NB4 (cell line): Measurements from ENCODE around the gene NDRG4.

ENCODE experiments used
- DNase-seq: peaks from one replicate; pipeline ENCODE4 v3.0.0; 2010; ENCODE audit warnings: low read depth
- H3K4me3 ChIP-seq: one replicate; pipeline ENCODE4 v1.5.1; 2011; ENCODE audit warnings: mild to moderate bottlenecking, low read depth, low read length, moderate library complexity
- MYC ChIP-seq: IDR thresholded peaks from 2 replicates; pipeline ENCODE4 v1.6.1; 2011; ENCODE audit warnings: low read depth, low read length
- POLR2A ChIP-seq: IDR thresholded peaks from 2 replicates; pipeline ENCODE4 v1.6.1; 2011; ENCODE audit warnings: mild to moderate bottlenecking; ENCODE audit not compliant: insufficient read length; ENCODE audit errors: extremely low read depth
- TF ChIP-seq, protein P1 (sequence below): IDR thresholded peaks from 2 replicates; pipeline ENCODE4 v1.6.1; 2011; ENCODE audit warnings: low read depth, low read length
- TF ChIP-seq, protein P2 (sequence below): IDR thresholded peaks from one replicate; pipeline ENCODE4 v1.5.1; 2012; ENCODE audit warnings: low read depth, low read length

The NDRG4 gene

DNA sequence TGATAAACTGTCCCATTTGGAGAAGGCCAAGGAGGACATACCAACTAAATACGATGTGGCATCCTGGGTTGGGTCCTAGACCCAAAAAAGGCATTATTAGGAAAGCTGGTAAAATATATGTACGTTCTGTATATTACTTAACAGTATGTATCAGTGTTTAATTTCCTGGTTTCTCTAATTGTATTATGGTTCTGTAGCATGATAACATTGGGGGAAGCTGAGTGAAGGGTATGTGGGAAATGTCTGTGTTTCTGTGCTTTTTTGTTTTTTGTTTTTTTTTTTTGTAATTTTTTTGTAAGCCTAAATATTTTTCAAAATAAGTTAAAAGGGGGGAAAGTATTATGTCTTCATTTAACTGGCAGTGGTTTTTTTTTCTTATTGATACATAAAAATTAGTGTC is 21.5 kb upstream of the NDRG4 start:
- TF ChIP-seq MYC: no peak
- TF ChIP-seq, protein P1, sequence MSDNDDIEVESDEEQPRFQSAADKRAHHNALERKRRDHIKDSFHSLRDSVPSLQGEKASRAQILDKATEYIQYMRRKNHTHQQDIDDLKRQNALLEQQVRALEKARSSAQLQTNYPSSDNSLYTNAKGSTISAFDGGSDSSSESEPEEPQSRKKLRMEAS: no peak
- TF ChIP-seq POLR2A: no peak
- TF ChIP-seq, protein P2, sequence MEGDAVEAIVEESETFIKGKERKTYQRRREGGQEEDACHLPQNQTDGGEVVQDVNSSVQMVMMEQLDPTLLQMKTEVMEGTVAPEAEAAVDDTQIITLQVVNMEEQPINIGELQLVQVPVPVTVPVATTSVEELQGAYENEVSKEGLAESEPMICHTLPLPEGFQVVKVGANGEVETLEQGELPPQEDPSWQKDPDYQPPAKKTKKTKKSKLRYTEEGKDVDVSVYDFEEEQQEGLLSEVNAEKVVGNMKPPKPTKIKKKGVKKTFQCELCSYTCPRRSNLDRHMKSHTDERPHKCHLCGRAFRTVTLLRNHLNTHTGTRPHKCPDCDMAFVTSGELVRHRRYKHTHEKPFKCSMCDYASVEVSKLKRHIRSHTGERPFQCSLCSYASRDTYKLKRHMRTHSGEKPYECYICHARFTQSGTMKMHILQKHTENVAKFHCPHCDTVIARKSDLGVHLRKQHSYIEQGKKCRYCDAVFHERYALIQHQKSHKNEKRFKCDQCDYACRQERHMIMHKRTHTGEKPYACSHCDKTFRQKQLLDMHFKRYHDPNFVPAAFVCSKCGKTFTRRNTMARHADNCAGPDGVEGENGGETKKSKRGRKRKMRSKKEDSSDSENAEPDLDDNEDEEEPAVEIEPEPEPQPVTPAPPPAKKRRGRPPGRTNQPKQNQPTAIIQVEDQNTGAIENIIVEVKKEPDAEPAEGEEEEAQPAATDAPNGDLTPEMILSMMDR: no peak
- H3K4me3 ChIP-seq: no peak overlapping the region
- no peak for DNase-seq

DNA sequence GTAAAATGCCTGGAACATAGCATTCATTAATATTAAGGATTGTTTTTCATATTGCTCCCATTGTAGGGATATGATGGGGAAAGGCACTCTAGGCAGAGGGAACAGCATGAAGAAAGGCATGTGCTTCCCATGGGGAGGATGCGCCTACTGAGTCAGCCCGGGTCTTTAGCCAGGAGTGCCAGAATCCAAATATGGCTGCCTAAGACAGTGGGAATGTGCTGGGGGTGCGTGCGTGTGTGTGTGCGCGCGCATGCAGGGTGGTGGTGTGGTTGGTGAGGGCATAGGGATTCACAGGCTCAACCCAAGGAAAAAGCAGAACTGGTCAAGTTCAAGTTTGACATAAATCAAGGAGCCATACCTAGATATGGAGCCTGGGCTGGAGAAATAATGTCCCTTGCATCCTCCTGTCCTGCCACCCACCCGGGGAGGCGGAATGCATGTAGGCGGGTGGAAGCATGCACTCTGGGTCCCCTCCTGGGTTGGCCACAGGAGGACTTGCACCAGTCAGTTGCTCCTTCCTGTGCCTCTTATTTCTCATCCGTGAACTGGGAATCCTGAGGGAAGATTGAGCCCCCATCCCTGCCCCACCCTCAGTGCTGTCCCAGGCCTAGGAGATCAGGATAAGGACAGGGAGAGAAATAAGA is 18.6 kb upstream of the NDRG4 start:
- TF ChIP-seq, protein P2: no peak
- TF ChIP-seq POLR2A (no peak), MYC (no peak)
- no peak for DNase-seq
- no peak overlapping the region for H3K4me3 ChIP-seq

DNA sequence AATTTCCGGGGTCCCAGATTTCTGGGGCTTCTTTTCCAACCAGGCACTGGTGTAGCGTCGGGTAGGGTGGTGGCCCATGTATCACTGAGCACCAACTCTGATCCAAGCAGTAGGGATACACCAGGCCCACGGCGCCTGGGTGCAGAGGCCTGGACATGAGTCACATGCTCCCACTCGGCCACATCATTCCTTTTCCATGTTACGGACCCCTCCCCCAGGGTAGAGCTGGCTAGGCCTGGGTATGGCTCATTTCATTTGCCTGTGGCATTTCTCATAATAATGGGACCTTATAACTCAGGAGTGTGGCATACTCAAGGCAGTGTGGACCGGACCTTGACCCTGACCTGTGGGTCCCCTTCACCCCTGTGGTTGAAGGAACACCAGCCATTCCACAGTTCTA is 18.0 kb upstream of the NDRG4 start:
- no peak for DNase-seq
- H3K4me3 ChIP-seq: no peak overlapping the region
- TF ChIP-seq MYC (no peak), POLR2A (no peak)
- TF ChIP-seq, protein P2: no peak
- TF ChIP-seq, protein P1: no peak

DNA sequence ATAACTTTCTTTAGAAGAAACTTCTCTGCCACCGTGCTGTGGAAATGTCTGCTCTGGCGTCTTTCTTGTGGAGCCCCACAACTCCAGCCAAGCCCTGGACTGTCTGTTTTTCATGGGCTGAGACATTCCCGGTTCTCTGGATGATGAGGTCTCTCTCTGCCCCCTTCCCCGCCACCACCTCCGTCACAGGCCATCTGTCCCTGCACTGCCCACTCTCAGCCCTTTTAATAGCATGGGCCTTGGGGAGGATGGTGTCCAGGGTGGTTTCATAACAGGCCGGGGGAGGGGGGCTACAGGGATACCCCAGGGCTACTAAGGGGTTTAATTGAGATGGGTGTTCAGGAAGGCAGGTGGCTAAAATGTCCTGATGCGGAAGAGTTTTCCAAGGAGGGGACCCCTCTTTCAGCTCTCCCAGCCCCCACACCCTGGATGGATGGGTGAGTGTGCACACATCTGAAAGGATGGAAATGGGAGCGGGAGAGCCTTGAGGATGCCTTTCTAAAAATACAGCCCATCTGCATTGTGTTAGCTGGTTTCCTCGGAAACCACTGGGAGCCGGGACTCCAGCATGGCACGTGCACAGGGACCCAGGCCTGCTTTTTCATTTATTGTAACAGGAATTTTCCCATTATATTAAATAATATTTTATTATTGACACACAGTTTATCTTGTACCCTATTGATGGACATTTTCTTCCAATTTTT is 14.6 kb upstream of the NDRG4 start:
- DNase-seq: no peak
- no peak overlapping the region for H3K4me3 ChIP-seq
- TF ChIP-seq, protein P2: no peak
- TF ChIP-seq, protein P1: no peak
- TF ChIP-seq MYC (no peak), POLR2A (no peak)

DNA sequence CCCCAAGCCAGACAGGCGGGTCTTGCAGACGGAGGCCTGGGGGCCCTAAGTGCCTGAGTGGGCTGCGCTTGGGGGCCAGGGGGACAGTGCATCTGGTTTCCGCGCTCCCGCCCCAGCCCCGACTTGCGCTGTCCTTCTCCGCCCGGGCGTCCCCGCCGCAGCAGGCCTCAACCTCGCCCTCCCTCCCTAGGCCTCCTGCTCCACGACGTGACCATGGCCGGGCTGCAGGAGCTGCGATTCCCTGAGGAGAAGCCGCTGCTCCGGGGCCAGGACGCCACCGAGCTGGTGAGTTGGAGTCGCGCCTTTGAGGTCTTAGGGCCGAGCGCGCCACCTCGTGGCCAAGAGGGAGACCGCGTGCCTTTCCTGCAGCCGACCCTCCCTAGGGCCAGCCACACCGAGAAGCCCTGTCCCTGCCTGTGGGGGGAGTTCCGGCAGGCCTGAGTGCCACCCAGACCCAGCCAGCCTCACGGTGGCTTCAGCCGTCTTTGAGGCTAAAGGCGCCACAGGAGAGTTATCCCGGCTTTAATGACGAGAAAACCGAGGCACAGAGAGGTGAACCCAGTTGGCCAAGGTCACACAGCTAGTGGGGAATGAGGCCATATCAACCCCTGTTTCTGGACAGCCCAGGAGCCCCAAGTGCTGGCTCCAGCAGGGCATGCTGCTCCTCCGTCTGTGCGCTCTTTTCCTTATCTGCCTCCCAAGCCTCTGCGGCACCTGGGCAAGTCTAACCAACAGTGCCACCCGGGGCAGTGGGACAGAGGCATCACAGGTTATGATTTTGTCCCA is 12.2 kb upstream of the NDRG4 start:
- DNase-seq: peak; percentile 82
- TF ChIP-seq MYC (peak; percentile 77), POLR2A (no peak)
- TF ChIP-seq, protein P2: peak; percentile 75
- TF ChIP-seq, protein P1: peak; percentile 94
- H3K4me3 ChIP-seq: no peak overlapping the region
